ENCODE data around the gene COL7A1.

GRCh38 chr3:48625600-48625999 lies 30.5 kb upstream of the COL7A1 start:
- TF ChIP-seq CTCF (conservative IDR thresholded peaks at IDR 0.05) = no peak
- no peak for TF ChIP-seq EZH2 (IDR thresholded peaks at IDR 0.05; ENCODE audit: low read depth)
